HG03457 (cell line): Measurements from ENCODE around the gene HUS1.
A peak's percentile ranks its signal among the peaks of the same experiment; 100 is the strongest.
"Not testable (repeated sequence)": the region's sequence is repeated elsewhere in the genome, so short reads cannot be mapped to it uniquely, and the experiment has no call there.

Experiments
- ATAC-seq: cut with Tn5 transposase; IDR thresholded peaks from one replicate; pipeline ENCODE4 v1.9.1; 2021; ENCODE audit warnings: moderate number of reproducible peaks; ENCODE audit not compliant: unreplicated experiment

The HUS1 gene

DNA sequence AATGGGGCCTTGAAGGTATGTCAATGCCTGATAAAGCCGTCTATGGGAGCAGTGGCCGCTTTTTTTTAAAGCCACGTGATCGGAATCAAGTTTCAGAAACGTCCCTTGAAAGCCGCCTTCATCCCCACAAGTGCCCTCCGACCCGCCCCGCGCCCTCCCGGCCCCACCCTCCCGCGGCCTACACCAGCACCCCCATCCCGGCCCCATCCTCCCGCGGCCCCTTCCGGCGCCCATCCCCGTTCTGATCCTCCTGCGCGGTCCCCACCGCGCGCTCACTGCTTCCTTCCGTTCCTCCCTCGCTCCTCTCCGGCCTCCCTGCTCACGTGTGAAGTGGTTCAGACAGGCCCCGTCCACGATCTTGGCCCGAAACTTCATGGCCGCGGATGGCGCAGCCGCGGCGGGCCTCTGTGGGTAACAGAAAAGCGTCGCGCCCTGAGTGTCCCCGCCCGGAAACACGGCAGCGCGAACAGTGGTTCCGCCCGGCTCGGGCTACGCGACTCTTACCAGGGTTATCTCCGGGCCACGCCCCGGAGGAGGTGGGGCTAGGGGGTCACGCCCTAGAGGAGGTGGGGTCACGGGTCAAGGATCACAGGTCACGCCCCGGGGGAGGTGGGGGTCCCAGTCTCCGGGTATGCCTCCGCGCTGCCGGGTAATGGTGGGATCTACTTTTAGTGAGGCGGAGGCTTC lies at the start of gene HUS1:
Gene HUS1, minus strand, starts transcription at position 471 of the 687 bp plus-strand sequence. Its CDS starts 96 bp downstream, at position 375.
- peak; percentile 98 for ATAC-seq

- ATAC-seq, result no peak
Observed at GRCh38 chr7:48028938-48029337, 49.5 kb upstream of the HUS1 start, which contains the start of gene SUN3. TSS of gene SUN3 (minus strand) at chr7:48029107. CDS start at chr7:48028938, 169 bp downstream.

DNA sequence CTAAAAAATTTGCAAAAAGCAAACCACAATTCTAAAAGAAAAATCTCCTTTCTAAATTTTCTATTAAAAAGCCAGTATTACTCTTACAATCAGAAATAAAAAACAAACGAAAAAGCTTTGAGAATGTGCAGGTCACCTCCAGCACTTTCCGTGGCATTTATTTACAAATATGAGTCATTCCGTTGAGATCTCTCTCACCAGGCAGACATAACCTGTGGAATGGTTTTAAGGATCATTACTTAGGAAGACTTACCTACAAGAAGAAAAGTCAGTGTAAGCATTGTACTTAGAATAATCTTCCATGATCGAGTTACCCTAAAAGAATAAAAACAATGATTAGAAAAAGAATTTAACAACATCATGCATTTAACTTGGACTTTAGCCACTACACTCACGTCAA lies 46.2 kb upstream of the HUS1 start:
- ATAC-seq, result no peak

DNA sequence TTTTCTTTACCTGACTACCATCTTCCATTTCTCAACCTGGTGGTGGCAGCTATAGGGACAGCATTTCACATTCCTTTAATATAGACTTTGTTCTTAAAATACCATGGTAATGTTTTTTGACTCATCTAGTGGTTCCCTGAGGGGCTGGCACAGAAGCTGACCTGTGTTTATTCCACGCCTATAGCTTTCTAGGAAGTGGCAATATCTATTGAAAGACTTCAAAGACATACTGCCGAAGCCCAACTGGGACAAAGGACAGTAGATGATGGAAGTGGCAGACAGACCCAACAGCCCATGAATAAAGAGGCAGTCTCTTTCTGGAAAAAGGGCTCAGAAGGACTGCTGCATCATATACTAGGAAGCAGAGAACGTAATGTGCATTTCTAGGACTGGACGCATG lies 38.3 kb upstream of the HUS1 start:
- no peak for ATAC-seq

DNA sequence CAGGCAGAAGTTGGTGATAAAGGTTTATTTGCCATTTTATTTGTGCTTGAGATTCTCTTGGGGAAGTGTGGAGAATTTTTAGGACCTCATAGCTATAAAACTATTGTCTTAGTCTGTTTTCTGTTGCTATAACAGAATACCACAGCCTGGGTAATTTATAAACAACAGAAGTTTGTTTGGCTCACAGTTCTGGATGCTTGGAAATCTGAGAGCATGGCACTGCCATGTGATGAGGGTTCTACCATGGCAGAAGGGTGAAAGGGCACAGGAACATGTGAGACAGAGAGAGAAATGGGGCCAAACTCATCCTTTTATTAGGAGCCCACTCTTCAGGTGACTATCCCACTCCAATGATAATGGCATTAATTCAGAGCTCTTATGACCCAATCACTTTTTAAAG lies 37.2 kb upstream of the HUS1 start:
- no peak for ATAC-seq

GRCh38 chr7:48011951-48012350 lies 32.5 kb upstream of the HUS1 start:
- ATAC-seq, result no peak

DNA sequence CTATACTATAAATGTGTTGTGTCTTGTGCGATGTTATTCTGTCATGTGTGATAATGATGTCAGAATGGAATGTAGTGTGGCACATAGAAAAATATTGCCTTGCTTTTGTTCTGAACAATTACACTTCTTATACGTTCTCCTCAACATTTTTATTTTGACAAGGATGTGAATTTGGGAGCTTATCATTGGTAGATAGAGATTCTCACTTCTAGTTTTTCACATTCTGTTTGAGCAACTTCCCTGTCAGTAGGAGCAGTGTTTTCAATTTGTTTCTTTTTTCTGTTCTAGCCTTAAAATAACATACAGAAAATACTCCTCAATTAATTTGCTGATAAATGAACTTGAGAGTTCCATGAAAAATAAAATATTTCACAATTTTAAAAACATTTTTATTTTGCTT lies 31.9 kb upstream of the HUS1 start:
- no peak for ATAC-seq

DNA sequence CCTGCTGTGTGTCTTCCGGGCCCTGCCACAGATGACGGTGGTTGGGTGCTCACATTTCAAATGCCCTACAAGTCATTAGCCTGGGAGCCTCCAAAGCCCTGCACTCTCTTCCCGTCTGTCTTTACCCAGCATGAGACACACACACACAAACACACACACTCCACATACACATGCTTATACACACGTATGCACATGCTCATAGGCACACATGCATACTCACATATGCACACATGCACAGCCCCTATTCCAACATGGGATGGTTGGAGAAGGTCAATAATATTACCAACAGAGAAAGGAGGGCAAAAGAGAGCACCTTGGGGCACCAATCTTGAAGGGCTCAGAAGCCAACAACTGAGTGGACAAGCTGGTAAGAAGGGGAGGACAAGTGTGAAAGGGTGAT lies 30.5 kb upstream of the HUS1 start:
- ATAC-seq, result no peak

GRCh38 chr7:48009257-48009656 lies 29.8 kb upstream of the HUS1 start:
- no peak for ATAC-seq

GRCh38 chr7:48006866-48007265 lies 27.5 kb upstream of the HUS1 start:
- ATAC-seq, result no peak

DNA sequence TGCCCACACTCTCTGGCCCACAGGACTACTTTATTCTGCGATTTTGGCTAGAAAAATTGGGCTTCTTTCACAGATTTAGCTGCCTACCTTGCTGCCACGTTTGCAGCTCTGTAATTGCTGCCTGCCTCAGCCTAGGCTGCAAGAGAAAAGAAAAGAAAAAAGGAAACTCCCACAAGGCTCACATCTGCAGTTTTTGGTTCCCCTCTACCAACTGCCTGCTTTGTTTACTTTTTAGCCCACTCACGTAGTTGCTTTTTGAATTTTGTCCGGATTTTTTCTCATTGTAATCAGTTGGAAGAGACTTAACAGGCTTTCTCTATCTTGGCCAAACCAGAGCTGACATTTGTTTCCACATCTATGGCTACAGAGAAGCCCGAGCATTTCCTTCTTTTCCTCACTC lies 25.2 kb upstream of the HUS1 start:
- ATAC-seq, result no peak

DNA sequence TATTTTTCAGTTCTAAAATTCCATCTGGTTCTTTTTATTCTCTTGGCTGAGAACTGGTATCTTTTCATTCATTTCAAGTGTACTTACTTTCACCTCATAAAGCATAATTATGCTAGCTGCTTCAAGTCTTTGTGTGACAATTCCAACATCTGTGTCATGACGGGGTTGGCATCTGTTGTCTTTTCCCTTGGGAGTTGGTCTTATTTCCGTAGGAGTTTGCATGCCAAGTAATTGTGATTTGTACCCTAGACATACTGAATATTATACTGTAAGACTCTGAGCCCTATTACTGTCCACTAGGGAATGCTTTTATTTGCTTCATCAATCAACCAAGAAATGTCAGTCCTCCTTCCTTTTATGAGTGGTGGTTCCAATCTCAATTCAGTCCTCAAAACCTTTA lies 24.6 kb upstream of the HUS1 start:
- ATAC-seq, result no peak

DNA sequence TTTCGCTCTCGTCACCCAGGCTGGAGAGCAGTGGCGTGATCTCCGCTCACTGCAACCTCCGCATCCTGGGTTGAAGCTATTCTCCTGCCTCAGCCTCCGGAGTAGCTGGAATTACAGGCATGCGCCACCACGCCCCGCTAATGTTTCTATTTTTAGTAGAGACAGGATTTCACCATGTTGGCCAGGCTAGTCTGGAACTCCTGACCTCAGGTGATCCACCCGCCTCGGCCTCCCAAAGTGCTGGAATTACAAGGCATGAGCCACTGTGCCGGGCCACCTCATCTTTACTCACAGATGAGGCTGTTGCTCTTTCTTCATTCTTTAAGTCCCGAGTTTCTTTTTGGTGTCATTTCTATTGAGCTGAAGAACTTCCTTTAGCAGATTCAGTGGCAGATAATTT lies 20.7 kb upstream of the HUS1 start:
- ATAC-seq, result not testable (repeated sequence)

- ATAC-seq, result no peak
Observed at GRCh38 chr7:47999413-47999812, 20.0 kb upstream of the HUS1 start.

DNA sequence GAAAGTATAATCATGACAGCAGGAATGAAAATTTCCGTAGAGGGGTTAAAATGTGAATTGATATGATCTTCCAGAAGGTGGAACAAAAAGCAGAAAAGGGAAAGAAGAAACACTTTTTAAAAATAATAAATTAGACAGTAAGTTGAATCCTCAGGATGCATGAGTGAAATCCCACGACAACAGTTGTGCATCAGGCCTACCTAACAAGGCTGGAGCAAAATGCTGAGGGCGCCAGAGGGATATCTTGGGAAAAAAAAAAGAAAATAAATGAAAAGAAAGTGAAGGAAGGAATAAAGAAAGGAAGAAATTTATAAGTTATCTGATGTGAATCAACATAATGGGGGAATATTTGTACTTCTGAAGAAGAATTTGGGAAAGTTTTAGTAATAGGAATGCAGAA lies 13.0 kb upstream of the HUS1 start:
- ATAC-seq, result no peak

- ATAC-seq, result peak; percentile 98
Observed at GRCh38 chr7:47991741-47992311, 12.4 kb upstream of the HUS1 start.

DNA sequence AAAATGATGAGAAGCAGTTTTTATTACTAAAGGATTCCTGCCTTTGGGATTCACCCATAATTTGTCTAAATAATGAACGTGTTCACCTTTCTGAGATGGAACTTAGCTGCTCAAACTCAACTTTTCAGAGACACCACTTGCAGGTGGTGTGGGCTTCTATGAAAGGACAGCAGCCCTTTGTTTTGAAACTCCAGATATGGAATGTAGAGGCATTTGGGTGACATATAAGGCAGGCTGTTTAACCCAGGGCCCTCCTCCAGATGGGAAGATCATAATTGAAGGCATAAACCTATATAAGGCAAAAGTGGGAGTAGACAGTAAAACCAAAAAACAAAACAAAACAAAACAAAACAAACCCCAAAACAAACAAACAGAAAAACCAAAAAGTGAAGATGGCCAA lies 11.9 kb upstream of the HUS1 start:
- ATAC-seq, result no peak

DNA sequence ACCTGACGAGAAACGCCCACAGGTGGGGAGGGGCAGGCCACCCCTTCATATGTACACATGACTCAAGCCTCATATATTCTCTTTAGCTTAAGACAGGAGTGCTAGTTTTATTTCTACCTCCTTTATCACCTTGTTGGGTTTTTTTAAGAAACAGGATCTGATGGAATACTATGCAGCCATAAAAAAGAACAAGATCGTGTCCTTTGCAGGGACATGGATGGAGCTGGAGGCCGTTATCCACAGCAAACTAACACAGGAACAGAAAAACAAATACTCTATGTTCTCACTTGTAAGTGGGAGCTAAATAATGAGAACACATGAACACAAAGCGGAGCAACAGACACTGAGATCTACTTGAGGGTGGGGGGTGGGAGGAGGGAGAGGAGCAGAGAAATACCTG lies 11.2 kb upstream of the HUS1 start:
- no peak for ATAC-seq

GRCh38 chr7:47989607-47990400 lies 10.4 kb upstream of the HUS1 start:
- ATAC-seq, result not testable (repeated sequence)

DNA sequence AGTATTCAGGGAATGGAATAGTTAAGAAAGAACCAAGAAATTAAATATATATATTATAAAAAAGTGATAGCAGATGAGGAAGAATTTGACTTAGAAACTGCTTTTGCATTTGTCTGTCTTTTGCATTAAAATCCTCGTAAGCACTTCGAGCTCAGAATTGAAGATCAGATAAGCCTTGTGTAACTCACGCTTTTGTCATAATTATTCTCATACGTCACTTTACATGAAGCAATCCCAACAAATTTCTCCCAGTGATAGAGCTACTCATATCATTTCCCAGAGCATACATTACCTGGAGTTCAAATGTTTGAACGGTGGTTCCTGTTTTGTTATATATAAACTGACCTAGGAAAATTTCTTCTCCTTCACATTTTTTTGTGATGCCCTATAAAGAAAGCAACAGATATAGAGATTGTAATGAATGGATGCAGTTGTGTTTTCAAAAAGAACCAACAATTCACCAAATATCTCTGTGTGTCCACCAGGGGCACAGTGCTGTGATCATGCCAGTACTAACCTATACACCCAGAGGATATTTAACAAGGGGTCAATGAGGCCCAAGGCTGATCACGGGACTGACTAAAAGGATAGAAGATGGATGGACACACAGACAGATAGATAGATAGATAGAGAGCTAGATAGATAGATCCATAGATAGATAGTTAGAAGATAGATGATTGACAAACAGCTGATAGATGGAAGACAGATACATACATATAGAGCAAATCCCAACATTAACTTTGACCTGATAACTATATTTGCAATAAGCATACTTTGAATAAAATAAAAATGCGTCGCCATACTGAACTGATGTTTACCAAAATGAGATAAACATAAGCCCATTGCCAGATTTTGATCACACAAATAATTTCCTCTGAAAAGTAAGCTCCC lies 9.3 kb upstream of the HUS1 start:
- no peak for ATAC-seq

GRCh38 chr7:47982610-47983009 lies 3.2 kb upstream of the HUS1 start:
- ATAC-seq, result no peak
